Left colon (tissue), 2 donors: ENCODE results near the gene NME7. TPM values are rescaled to one million over a fixed set of nuclear protein-coding genes. Genes with fewer than 3 reads are reported as not detected.
"Not testable (repeated sequence)": the region's sequence is repeated elsewhere in the genome, so short reads cannot be mapped to it uniquely, and the experiment has no call there.

Source experiments
- ATAC-seq: fragments of 200-7000 bp; cut with Tn5 transposase; one replicate; pipeline ENCODE4 v1.9.1; 2020; ENCODE audit warnings: mild to moderate bottlenecking, moderate library complexity
- DNase-seq, 2 donors: peaks; one replicate each; pipeline ENCODE4 v3.0.0-alpha.2; 2020
- intact Hi-C, 2 donors: fragments of 100-400 bp; cut with DNase I in 1 of 2; cut with micrococcal nuclease in 1 of 2; formaldehyde crosslinking; loops; one replicate each; pipeline versions ENCODE4 v1.11.2 to v1.14.0; 2022; cut with DNase I, micrococcal nuclease
- total RNA-seq, 2 donors: library from RNA; stranded (reverse); fragmentation: NEBNext Ultra II Directional; extraction: Animal tissue kit (Norgen Biotek cat#: 25700); gene quantifications; one replicate each; pipeline ENCODE4 v1.2.1, GENCODE V29; 2021
- donor health status: DM: no; HTN: no; CAD: no.
- donor health status: DM: yes; HTN: yes; CAD: no.

NME7 gene
- total RNA-seq, 2 donors from 2014 or later: 3.5 to 5.5 TPM

DNA sequence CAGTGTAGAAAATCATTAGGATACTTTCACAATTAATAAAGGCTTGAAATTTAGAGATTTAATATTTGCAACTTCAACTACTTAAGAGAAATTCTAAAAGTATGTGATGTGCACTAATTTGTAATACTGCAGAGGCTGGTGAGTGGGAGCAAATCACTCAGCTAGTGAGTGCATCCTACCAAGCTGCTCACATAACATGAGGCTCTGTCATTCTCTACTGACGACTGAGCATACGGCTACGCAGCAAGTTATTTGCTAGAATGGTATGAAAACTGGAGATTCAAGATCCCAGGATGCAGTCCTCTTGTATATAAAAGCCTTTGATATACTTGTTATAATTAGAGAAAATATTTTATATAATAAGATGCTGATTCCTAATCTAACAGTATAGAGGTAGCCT lies 171.0 kb downstream of the NME7 start:
- DNase-seq (no peak), ATAC-seq (no peak)
- intact Hi-C loops: no loop called here

DNA sequence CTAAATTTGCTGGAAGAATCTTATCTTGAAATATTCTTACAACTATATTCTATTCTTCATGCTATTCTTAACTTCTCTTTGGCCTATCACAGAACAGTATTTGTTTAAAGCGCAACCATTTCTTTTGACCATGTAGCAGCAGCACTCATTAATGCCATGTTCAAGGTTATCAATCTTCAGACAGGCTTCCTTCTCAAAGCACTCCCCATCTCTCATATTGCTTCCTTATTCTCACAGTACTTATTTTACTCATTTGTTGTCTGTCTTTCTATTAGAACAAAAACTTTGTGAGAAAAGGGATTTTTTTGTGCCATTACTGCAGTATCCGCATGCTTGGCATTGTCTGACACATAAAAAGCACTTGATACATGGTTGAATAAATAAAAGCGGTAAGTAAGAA lies 171.4 kb downstream of the NME7 start:
- intact Hi-C loops: no loop called here
- ATAC-seq (no peak), DNase-seq (no peak)

DNA sequence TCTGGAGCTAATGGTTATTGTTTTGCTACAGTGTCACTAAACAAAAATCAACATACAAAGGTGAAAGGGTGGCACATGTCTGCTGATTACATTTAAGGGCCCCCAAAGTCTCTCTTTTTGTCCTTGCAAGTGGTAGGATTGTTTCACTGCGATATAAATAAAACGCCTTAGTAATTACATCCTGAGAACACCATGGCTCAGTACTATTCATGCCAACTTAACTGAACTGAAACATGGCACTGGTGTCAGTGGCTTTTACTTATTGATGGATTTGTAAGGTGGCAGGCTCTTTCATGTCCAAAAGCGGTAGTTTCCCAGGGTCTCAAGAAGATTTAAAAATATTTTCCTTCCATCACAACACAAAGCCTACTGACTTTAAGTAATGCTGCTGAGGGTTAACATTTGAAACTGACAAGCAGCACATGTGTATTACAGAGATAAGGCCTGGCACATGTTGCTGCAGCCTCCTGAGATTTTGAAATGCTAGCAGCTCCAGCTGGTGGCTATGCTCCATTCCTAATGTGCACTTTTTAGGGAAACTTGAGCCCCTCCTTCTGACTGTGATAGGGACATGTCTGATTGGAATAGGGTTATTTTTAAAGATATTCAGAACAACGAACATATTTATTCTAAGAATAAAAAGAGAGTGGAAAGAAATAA lies 174.3 kb downstream of the NME7 start:
- intact Hi-C loops: no loop called here
- DNase-seq (no peak), ATAC-seq (no peak)

DNA sequence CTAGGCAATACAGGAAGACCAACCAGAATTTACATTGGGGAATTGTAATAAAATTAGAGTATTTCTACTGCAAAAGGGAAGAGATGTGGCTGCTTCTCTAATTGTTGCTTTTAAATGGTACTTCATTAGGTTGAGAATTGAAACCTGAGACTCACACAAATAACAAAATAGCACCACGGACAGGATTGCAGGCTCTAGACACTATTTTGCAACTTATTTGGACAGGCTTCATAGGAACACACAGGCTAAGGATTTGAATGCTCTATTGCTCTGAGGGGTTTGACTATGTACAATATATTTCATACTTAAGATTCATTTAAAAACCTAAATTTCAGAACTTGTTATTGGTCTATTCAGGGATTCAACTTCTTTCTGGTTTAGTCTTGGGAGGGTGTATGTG lies 181.5 kb downstream of the NME7 start:
- DNase-seq (no peak), ATAC-seq (no peak)
- intact Hi-C loops: no loop called here

DNA sequence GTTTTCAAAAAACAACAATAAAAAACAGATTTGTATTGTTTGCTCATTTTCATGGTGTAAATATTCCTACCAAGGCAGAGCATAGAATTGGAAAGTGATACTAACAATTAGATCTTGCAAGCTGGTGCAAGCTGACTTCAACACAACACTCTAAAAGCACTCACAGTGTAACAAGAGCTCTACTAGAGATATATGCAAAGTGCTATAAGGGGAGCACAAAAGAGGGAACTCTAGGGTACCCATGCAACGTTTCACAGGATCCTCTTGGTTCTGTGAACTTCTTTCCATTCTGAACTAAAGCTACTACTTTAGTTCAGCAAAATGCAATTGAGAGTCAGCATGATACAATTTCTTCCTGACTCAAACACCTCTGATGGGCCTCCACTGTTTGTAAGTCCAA lies 182.8 kb downstream of the NME7 start:
- intact Hi-C loops: no loop called here
- ATAC-seq (no peak), DNase-seq (no peak)

DNA sequence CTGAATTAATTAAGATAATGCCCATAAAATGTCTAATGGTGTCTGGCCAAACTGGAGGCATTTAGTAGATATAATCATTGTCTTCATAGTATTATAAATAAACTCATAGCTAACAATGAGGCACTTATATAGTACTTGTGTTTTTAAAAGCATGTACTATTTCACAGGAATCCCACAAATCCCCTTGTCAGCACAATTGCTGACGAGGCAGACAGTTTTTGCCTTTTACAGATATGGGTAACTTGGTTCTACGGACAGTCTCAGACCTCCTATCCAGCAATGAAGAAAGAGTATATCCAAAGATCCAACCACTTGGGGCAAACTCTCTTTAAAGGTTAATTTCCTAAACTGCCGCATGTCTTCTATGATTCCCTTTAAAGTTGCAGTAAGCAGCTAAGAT lies 187.4 kb downstream of the NME7 start:
- DNase-seq (no peak), ATAC-seq (no peak)
- intact Hi-C loops: no loop called here

DNA sequence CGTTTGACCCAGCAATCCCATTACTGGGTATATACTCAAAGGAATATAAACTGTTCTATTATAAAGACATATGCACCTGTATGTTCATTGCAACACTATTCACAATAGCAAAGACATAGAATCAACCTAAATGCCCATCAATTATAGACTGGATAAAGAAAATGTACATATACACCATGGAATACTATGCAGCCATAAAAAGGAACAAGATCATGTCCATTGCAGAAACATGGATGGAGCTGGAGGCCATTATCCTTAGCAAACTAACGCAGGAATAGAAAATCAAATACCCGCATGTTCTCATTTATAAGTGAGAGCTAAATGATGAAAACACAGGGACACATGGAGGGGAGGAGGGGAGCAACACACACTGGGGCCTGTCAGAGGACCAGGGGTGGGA lies 188.2 kb downstream of the NME7 start:
- ATAC-seq, intact Hi-C loops: not testable (repeated sequence)

DNA sequence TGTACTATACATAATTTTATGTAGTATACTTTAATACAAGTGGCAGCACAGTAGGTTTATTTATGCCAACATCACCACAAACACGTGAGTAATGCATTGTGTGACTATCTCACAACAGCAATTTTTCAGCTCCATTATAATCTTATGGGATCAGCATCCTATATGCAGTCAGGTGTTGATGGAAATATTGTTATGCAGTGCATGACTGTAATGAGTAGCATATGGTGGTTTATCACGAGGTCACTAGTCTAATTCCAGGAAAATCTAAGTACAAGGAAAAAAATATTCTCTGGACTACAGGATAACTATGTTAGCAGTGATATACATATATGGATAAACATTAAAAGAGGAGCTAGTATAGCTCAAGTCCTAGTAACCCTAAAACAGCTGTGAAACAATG lies 192.1 kb downstream of the NME7 start:
- DNase-seq (no peak), ATAC-seq (no peak)
- intact Hi-C loops: no loop called here

More for the DNA sequence above, 188.2 kb downstream of the NME7 start:
- DNase-seq: not testable (repeated sequence)

DNA sequence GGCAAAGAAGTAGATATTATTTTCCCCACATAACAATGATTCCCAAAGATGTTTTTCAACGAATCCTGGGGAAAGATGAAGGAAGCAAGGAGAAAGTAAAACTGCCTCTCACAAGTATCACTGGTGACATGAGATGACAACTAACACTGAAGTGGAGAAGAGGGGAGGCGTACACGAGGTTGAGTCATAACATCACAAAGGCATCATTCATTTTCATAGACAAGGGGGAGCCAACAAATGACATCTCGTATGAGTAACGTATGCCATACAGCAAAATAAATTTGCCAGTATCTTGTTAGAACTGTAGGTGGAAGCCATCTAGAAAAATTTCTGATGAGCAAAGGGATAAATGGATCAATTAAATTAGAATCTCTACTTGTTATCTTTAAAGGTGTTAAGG lies 204.5 kb downstream of the NME7 start:
- DNase-seq (no peak), ATAC-seq (no peak)
- intact Hi-C loops: no loop called here

DNA sequence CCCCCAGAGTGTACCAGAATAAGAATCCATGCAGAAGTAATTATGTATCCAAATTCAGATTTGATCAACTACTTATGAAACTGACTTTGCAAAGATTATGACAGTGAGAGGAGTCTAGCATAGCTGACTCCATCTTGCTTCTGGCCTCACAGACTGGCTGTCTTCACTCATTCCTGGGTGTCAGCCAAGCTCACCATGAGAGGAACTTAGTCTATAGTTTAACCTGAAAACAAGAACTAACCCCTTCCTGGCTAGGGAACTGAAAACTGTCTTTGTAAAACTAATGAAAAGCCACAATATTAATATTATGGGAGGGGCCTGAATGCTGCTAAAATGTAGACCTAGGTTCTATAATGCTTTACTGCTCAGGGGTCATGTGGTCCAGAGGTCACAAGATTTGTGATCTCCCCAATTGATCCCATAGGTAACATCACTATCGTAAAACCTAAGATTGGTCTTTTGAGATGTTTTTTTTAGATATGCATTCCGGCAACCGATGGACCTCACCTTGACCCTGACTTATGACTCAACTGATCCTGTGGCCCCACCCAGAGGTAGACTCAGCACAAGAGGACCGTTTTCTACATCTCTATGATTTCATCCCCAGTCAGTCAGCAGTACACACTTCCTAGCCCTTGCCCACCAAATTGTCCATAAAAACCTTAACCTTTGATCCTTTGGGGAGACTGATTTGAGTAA lies 206.0 kb downstream of the NME7 start:
- intact Hi-C loops: no loop called here
- ATAC-seq: peak; percentile 80
- DNase-seq: no peak

DNA sequence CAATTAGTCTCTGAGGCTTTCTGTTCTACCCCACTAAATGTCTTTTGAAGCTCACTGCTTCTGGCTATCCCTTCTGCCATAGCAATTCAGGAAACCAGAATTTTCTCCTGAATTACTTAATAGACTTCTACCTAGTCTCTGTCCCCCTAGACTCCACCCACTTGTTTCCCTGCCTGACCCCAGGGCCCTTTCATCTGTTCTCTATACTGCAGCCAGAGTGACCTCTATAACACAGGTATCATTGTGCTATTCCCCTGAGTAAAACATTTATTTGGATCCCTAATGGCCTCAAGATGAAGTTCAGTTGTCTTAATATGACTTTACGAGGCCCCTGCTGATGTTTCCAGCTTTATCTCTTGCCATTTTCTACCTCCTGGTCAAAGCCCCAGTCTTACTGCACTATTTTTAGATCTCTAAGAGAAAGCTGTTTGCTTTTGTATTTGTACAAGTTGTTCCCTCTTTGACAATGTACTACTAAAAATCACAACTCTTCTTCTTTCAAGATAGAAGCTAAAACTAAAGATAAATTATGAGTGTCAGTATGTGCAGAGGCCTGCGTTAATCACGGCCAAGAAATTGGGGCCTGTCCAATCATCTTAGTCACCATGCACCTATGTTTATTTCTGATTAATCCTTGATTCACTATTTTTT lies 206.6 kb downstream of the NME7 start:
- intact Hi-C loops: no loop called here
- DNase-seq: no peak
- ATAC-seq: no peak

DNA sequence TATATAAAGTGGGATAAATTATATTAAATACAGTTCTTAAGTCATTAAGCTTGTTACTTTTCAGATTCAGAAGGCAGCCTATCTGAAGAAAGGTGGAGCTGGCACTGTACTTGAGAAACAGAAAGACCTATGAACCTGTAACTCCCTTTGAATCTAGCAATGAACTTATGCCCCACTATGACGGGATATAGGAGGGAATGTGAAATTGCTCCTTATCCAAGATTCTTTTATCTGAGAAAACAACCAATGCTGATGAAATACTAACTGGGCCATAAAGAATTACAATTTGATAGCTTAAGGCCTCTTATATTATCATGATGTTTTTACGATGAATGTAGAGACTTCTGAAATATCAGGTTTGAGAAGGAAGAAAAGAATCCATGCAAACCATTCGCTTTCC lies 211.0 kb downstream of the NME7 start:
- DNase-seq (no peak), ATAC-seq (peak; percentile 97)
- intact Hi-C loops: no loop called here

DNA sequence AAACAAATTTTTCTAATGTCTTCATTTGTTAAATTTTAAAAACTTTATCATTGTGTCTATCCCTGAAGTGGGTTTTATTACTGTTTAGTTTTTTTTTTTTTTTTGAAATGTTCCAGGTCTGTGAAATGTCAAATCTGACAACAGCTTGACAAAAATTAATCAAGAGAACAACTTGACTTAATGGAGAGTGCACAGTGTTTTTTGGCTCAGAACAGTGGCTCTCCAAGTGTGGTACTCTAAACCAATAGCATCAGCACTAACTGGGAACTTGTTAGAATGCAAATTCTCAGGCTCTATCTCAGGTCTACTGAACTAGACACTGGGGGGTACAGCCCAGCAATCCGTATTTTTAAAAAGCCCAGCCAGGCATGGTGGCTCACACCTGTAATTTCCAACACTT lies 211.9 kb downstream of the NME7 start:
- ATAC-seq (no peak), DNase-seq (no peak)
- intact Hi-C loops: no loop called here

DNA sequence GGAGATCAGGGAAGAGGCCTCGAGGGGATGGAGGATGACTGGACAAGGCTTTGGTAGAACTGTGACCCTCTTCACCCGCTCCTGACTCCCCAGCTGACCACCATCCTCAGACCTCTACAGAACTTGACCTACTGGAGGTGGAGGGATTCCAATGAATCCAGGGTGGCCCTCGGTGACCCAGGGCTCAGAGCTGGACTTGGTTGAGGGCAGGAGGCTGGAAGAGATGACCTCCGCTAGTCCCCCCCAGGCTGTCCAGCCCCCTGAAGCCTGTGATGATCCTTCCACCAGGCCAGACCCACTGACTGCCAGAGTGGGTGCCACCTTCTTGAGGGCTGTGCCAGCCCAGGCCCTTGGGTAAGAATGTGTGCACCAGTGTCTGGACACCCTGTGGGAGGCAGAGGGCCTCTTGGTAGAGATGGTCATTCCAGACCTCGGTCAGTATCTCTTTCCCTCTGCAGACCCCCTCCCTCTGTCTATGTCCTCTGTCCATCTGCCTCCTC lies 216.2 kb downstream of the NME7 start:
- DNase-seq (no peak), ATAC-seq (no peak)
- intact Hi-C loops: no loop called here

DNA sequence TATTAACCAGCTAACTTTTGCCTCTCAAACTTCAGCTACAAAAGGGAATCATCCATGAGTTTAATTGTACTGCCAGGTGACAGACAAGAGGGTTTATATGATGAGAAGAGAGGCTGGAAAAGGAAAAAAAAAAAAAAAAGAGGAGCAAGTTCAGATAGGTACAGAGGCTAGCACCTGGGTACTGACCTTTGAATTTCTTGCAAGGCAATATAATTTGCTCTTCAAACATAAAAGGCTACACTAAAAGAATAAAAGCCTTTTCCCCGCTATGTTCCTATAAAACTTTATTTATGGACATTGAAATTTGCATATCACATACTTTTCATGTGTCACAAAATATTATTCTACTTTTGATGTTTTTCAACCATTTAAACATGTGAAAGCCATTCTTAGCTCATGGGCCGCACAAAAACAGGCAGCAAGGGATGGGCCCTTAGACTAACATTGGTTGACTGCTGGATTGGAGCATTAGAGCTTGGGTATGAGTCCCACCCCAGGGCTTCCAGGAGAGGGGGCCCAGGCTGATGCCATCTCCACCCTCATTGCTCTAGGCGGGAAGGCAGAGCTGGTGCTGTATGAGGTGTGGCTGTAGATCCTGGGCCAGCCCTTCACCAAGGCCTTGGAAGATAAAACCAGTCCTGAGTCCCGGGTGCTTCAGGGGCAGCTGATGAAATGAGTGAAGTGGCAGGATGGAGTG lies 216.8 kb downstream of the NME7 start:
- intact Hi-C loops: no loop called here
- DNase-seq: no peak
- ATAC-seq: peak; percentile 87

DNA sequence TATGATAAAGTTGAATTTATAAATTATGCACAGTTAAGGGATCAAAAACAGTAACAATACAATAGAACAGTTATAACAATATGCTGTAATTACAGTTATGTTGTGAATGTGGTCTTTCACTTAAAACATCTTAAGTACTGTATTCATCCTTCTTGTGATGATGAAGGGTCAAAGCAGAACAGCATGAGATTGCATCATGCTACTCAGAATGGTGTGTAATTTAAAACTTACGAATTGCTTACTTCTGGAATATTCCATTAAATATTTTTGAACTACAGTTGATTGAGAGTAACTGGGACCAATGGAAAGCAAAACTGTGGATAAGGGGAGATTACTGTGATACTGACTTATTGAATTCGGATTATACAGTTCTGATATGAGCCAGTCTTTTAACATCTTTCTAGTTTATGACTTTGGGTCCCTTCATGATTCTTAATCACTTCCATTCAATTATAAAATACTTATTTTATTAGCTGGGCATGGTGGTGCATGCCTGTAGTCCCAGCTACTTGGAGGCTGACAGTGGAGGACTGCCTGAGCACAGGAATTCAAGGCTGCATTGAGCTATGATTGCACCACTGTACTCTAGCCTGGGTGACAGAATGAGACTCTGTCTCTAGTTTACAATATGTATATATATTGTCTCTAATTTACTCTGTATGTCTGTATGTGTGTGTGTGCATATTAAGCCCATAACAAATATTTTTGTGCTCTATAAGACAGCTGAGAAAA lies 217.9 kb downstream of the NME7 start:
- no peak for DNase-seq
- intact Hi-C loops: no loop called here
- ATAC-seq: no peak

DNA sequence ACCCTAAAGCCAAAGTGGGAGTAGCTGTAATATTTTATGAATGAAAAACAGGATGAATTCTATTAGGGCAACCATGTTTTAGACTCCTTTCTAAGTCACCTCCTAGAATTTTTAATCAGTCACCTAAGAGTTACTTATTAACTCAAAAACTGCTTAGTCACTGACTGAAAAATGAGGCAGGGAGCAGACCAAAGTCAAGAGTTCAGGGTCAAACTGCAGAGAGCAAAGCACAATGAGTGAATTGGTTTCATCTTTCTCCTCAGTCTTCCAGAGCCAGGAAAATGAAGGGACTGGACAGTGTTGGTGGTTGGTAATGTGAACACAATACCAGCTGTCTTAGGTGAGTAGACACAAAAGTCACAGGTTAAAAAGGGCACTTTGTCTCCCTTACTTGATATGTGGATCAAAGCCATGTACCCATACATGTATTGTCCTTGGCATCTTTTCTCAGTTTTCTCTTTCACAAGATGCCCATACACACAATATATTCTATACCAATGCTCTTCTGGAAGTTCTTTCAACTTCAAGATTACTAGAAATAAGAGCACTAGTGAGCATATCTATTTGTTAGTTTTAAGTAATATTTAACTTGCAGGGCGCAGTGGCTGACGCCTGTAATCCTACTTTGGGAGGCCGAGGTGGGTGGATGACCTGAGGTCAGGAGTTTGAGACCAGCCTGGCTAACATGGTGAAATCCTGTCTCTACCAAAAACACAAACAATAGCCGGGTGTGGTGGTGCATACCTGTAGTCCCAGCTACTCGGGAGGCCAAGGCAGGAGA lies 218.9 kb downstream of the NME7 start:
- intact Hi-C loops: no loop called here
- no peak for DNase-seq
- peak; percentile 78 for ATAC-seq

DNA sequence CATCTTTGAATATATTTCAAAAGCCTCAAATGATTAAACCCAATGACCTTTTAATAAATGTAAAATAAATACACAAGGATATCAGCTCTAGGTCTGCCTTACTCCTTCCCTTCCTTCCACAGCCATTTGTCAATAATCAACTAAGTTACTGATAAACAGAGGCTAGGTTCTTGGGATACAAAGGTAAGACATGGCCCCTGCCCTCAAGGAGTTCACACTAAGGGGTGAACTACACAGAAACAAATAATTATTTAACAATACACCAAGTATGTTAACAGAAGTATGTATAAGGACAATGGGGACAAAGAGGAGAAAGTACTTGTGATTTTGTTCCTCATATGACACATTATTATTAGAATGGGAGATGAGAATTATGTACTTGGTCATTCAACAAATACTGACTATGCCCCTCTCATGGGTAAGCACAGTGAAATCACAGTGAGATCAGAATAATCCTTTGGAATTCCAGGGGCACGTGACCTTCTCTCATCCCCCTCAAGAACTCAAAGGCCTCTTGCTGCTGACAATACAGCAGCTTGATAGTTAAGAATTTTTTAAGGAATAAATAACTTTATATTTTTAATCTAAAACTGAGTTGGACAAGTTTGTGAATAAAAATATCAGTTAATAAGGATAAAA lies 220.9 kb downstream of the NME7 start:
- DNase-seq: no peak
- no peak for ATAC-seq
- intact Hi-C loops: no loop called here
